Fibroblast of lung (primary cell): ENCODE results near the gene NUP62.
A peak's percentile ranks its signal among the peaks of the same experiment; 100 is the strongest.

Experiments
- EZH2 ChIP-seq: IDR thresholded peaks from 2 replicates; pipeline ENCODE4 v1.5.1; 2012; ENCODE audit warnings: low read length, control low read depth, mild to moderate bottlenecking; ENCODE audit errors: missing control alignments
- TF ChIP-seq, protein P1 (sequence below), 2 donors: IDR thresholded peaks in 1 of 2; conservative IDR thresholded peaks in 1 of 2; 1 replicate in 1 of 2; 2 replicates in 1 of 2; pipeline ENCODE4 v1.5.1; 2011 to 2012; ENCODE audit warnings: low read length in 2 of 2, control low read depth in 1 of 2, inconsistent platforms in 1 of 2, low read depth in 1 of 2, mild to moderate bottlenecking in 1 of 2

GRCh38 chr19:49929611-49930482, 543 bp upstream of the NUP62 start:
- TF ChIP-seq, protein P1, sequence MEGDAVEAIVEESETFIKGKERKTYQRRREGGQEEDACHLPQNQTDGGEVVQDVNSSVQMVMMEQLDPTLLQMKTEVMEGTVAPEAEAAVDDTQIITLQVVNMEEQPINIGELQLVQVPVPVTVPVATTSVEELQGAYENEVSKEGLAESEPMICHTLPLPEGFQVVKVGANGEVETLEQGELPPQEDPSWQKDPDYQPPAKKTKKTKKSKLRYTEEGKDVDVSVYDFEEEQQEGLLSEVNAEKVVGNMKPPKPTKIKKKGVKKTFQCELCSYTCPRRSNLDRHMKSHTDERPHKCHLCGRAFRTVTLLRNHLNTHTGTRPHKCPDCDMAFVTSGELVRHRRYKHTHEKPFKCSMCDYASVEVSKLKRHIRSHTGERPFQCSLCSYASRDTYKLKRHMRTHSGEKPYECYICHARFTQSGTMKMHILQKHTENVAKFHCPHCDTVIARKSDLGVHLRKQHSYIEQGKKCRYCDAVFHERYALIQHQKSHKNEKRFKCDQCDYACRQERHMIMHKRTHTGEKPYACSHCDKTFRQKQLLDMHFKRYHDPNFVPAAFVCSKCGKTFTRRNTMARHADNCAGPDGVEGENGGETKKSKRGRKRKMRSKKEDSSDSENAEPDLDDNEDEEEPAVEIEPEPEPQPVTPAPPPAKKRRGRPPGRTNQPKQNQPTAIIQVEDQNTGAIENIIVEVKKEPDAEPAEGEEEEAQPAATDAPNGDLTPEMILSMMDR (conservative IDR thresholded peaks at IDR 0.05 in 1 of 2, IDR thresholded peaks at IDR 0.05 in 1 of 2; ENCODE audit: low read depth in 1 of 2, low read length in 2 of 2) = peak in 1 of 2 donors; percentile 8
- no peak for TF ChIP-seq EZH2
